ENCODE results near the gene KIF1A. TPM values are rescaled to one million over a fixed set of nuclear protein-coding genes. Genes with fewer than 3 reads are reported as not detected.

KIF1A gene
- total RNA-seq, 2 experiments from 2014 or later, result 9.0 to 10.2 TPM

- intact Hi-C loops (cut with micrococcal nuclease), result no loop called here
- H3K36me3 Mint-ChIP-seq (ENCODE audit: low read depth), result no peaks in the 10 kb centered on the region
- no peak for ATAC-seq
- no peaks in the 10 kb centered on the region for H3K4me1 Mint-ChIP-seq (ENCODE audit: low read depth)
- H3K27me3 Mint-ChIP-seq, result no peaks in the 10 kb centered on the region
- DNase-seq, result no peak
- H3K27ac Mint-ChIP-seq, result no peak overlapping the region
- CTCF ChIA-PET, result no interaction called here
- no peaks in the 10 kb centered on the region for H3K9me3 Mint-ChIP-seq
- no peak for TF ChIP-seq CTCF (IDR thresholded peaks at IDR 0.05)
- POLR2A ChIA-PET, result interaction anchor here (1.0 kb wide), 1 partner anchor 129 kb away, joined by 3 read pairs; no protein-coding TSS in a partner anchor
- H3K4me3 Mint-ChIP-seq, result no peak overlapping the region
These were observed 105.0 kb downstream of the KIF1A start for GRCh38 chr2:240714747-240715725.

GRCh38 chr2:240713928-240714746 lies 105.9 kb downstream of the KIF1A start:
- CTCF ChIA-PET, result no interaction called here
- POLR2A ChIA-PET, result interaction anchor here (0.7 kb wide), 1 partner anchor 947 kb away, joined by 3 read pairs; no protein-coding TSS in a partner anchor

GRCh38 chr2:240713071-240713927 lies 106.7 kb downstream of the KIF1A start:
- H3K36me3 Mint-ChIP-seq (ENCODE audit: low read depth), result no peaks in the 10 kb centered on the region
- CTCF ChIA-PET, result no interaction called here
- intact Hi-C loops (cut with micrococcal nuclease), result no loop called here
- no peaks in the 10 kb centered on the region for H3K27me3 Mint-ChIP-seq
- TF ChIP-seq CTCF (IDR thresholded peaks at IDR 0.05), result no peak
- H3K27ac Mint-ChIP-seq, result no peak overlapping the region
- H3K4me3 Mint-ChIP-seq, result no peak overlapping the region
- no peak for ATAC-seq
- no peaks in the 10 kb centered on the region for H3K4me1 Mint-ChIP-seq (ENCODE audit: low read depth)
- H3K9me3 Mint-ChIP-seq, result no peaks in the 10 kb centered on the region
- no peak for DNase-seq
- POLR2A ChIA-PET, result interaction anchor here (0.7 kb wide), 1 partner anchor 948 kb away, joined by 3 read pairs; no protein-coding TSS in a partner anchor

More at GRCh38 chr2:240713928-240714746, 105.9 kb downstream of the KIF1A start:
- Mint-ChIP-seq H3K27ac (no peak overlapping the region), H3K4me1 (ENCODE audit: low read depth) (no peaks in the 10 kb centered on the region), H3K9me3 (no peaks in the 10 kb centered on the region), H3K4me3 (no peak overlapping the region), H3K27me3 (no peaks in the 10 kb centered on the region), H3K36me3 (ENCODE audit: low read depth) (no peaks in the 10 kb centered on the region)
- intact Hi-C loops (cut with micrococcal nuclease), result no loop called here
- ATAC-seq (no peak), DNase-seq (no peak)
- no peak for TF ChIP-seq CTCF (IDR thresholded peaks at IDR 0.05)

GRCh38 chr2:240712121-240712520 lies 107.9 kb downstream of the KIF1A start:
- intact Hi-C loops (cut with micrococcal nuclease), result no loop called here
- POLR2A ChIA-PET, result no interaction called here
- DNase-seq (no peak), ATAC-seq (no peak)
- Mint-ChIP-seq H3K4me3 (no peak overlapping the region), H3K36me3 (ENCODE audit: low read depth) (no peaks in the 10 kb centered on the region), H3K27me3 (no peaks in the 10 kb centered on the region), H3K9me3 (no peaks in the 10 kb centered on the region), H3K27ac (no peak overlapping the region), H3K4me1 (ENCODE audit: low read depth) (no peaks in the 10 kb centered on the region)
- TF ChIP-seq CTCF (IDR thresholded peaks at IDR 0.05), result no peak
- CTCF ChIA-PET, result no interaction called here
